Activated naive CD8-positive, alpha-beta T cell treated with anti-CD3 and anti-CD28 coated beads, Interleukin-2, amount 50 U/mL, for 16 hours (primary cell): ENCODE measurements around the gene TMEM232.
"Not testable (repeated sequence)": the region's sequence is repeated elsewhere in the genome, so short reads cannot be mapped to it uniquely, and the experiment has no call there.

Experiments
- DNase-seq: peaks from one replicate; pipeline ENCODE4 v3.0.0-alpha.2; 2020; ENCODE audit warnings: low read depth, low spot score

The TMEM232 gene

GRCh38 chr5:110625376-110625999 is 101.0 kb downstream of the TMEM232 start:
- DNase-seq, result no peak

- DNase-seq, result no peak
These were observed 102.6 kb downstream of the TMEM232 start for GRCh38 chr5:110623874-110624273.

- DNase-seq, result no peak
These were observed 107.5 kb downstream of the TMEM232 start for GRCh38 chr5:110618941-110619340.

- DNase-seq, result no peak
These were observed 110.5 kb downstream of the TMEM232 start for GRCh38 chr5:110616009-110616408.

- DNase-seq, result no peak
These were observed 113.7 kb downstream of the TMEM232 start for GRCh38 chr5:110612794-110613247.

GRCh38 chr5:110611817-110612216 is 114.7 kb downstream of the TMEM232 start:
- DNase-seq, result no peak

- DNase-seq, result no peak
These were observed 131.6 kb downstream of the TMEM232 start for GRCh38 chr5:110594866-110595265.

- DNase-seq, result no peak
These were observed 136.3 kb downstream of the TMEM232 start for GRCh38 chr5:110590187-110590586.

GRCh38 chr5:110588286-110588980 is 138.0 kb downstream of the TMEM232 start:
- DNase-seq, result no peak

- no peak for DNase-seq
These were observed 145.8 kb downstream of the TMEM232 start for GRCh38 chr5:110580625-110581024.

- no peak for DNase-seq
These were observed 153.7 kb downstream of the TMEM232 start for GRCh38 chr5:110572729-110573128.

GRCh38 chr5:110562191-110562590 is 164.3 kb downstream of the TMEM232 start:
- no peak for DNase-seq

GRCh38 chr5:110561510-110561909 is 165.0 kb downstream of the TMEM232 start:
- DNase-seq, result no peak

GRCh38 chr5:110549301-110549700 is 177.2 kb downstream of the TMEM232 start:
- no peak for DNase-seq

GRCh38 chr5:110548171-110548570 is 178.3 kb downstream of the TMEM232 start:
- DNase-seq, result no peak

GRCh38 chr5:110547495-110547894 is 179.0 kb downstream of the TMEM232 start:
- DNase-seq, result no peak

GRCh38 chr5:110545716-110546115 is 180.8 kb downstream of the TMEM232 start:
- DNase-seq, result no peak

GRCh38 chr5:110544603-110545002 is 181.9 kb downstream of the TMEM232 start:
- no peak for DNase-seq

- no peak for DNase-seq
These were observed 183.5 kb downstream of the TMEM232 start for GRCh38 chr5:110542949-110543348.

GRCh38 chr5:110536120-110537115 is 190.1 kb downstream of the TMEM232 start:
- DNase-seq, result no peak

GRCh38 chr5:110535146-110535545 is 191.3 kb downstream of the TMEM232 start:
- DNase-seq, result not testable (repeated sequence)

GRCh38 chr5:110525762-110526161 is 200.7 kb downstream of the TMEM232 start:
- DNase-seq, result no peak
